Right lobe of liver (tissue), 6 donors: ENCODE measurements around the gene DYNLL2. TPM values are rescaled to one million over a fixed set of nuclear protein-coding genes. Genes with fewer than 3 reads are reported as not detected.

Experiments used
- ATAC-seq, 4 donors: fragments of 200-7000 bp; cut with Tn5 transposase; one replicate each; pipeline ENCODE4 v1.9.1; 2020; ENCODE audit warnings: mild to moderate bottlenecking in 4 of 4, moderate library complexity in 4 of 4
- DNase-seq, 3 donors: peaks; one replicate each; pipeline ENCODE4 v3.0.0-alpha.2; 2020
- H3K27ac ChIP-seq, 3 donors: fragments of 200-600 bp; one replicate each; pipeline ENCODE4 v1.8.0; 2022
- H3K27me3 ChIP-seq, 2 donors: fragments of 200-600 bp; one replicate each; pipeline ENCODE4 v1.8.0; 2022
- H3K36me3 ChIP-seq, 4 donors: fragments of 200-600 bp; sonication (generic) in 1 of 4; one replicate each; pipeline versions ENCODE4 v1.5.1 to v1.8.0; 2017 to 2022; ENCODE audit warnings: control low read depth in 1 of 4
- H3K4me1 ChIP-seq, 4 donors: fragments of 200-600 bp; sonication (generic) in 1 of 4; one replicate each; pipeline versions ENCODE4 v1.5.1 to v1.8.0; 2017 to 2022; ENCODE audit warnings: control low read depth in 1 of 4
- H3K4me3 ChIP-seq, 3 donors: fragments of 200-600 bp; one replicate each; pipeline ENCODE4 v1.8.0; 2022
- H3K9me3 ChIP-seq, 4 donors: fragments of 200-600 bp; sonication (generic) in 1 of 4; one replicate each; pipeline versions ENCODE4 v1.5.1 to v1.8.0; 2017 to 2022; ENCODE audit warnings: control low read depth in 1 of 4
- POLR2A ChIP-seq: fragments of 450-650 bp; IDR thresholded peaks from one replicate; pipeline ENCODE4 v1.6.1; 2017; ENCODE audit warnings: antibody characterized with exemption, mild to moderate bottlenecking
- WGBS: methylation state at CpG from one replicate; pipeline ENCODE4 v1.1.6; 2018; ENCODE audit warnings: low coverage, low lambda C conversion rate; ENCODE audit not compliant: insufficient coverage; ENCODE audit errors: missing lambda C conversion rate; 5-methylcytosine and 5-hydroxymethylcytosine counted together
- intact Hi-C, 2 donors: fragments of 100-400 bp; cut with DNase I; formaldehyde crosslinking; loops; one replicate each; pipeline versions ENCODE4 v1.11.2 to v1.14.1; 2022
- total RNA-seq, 6 experiments: library from RNA; depleted of rRNA in 2 of 6; stranded (reverse); fragments of >200 nt in 2 of 6; fragmentation: NEBNext Ultra II Directional in 3 of 6; extraction: Animal tissue kit (Norgen Biotek cat#: 25700) in 3 of 6; gene quantifications; one replicate each; pipeline versions ENCODE4 v1.1.0 to v1.2.4, GENCODE V29; 2016 to 2023
- TF ChIP-seq, protein P1 (sequence below), 4 donors: fragments of 200-600 bp in 3 of 4; fragments of 450-650 bp in 1 of 4; IDR thresholded peaks; one replicate each; pipeline versions ENCODE4 v1.5.1 to v1.8.0; 2016 to 2022; ENCODE audit warnings: antibody characterized with exemption in 4 of 4, mild to moderate bottlenecking in 2 of 4
- donor health status: DM: no; HTN: yes; CAD: no.
- donor health status: DM: no; HTN: no; CAD: no.
- donor health status: DM: no; HTN: no; CAD: no.
- donor health status: DM: no; HTN: yes; CAD: no.
- donor health status: DM: no; HTN: yes; CAD: no.

DYNLL2 gene
- total RNA-seq, 6 experiments from 2014 or later, result 13.3 to 28.7 (median 17.7) TPM

DNA sequence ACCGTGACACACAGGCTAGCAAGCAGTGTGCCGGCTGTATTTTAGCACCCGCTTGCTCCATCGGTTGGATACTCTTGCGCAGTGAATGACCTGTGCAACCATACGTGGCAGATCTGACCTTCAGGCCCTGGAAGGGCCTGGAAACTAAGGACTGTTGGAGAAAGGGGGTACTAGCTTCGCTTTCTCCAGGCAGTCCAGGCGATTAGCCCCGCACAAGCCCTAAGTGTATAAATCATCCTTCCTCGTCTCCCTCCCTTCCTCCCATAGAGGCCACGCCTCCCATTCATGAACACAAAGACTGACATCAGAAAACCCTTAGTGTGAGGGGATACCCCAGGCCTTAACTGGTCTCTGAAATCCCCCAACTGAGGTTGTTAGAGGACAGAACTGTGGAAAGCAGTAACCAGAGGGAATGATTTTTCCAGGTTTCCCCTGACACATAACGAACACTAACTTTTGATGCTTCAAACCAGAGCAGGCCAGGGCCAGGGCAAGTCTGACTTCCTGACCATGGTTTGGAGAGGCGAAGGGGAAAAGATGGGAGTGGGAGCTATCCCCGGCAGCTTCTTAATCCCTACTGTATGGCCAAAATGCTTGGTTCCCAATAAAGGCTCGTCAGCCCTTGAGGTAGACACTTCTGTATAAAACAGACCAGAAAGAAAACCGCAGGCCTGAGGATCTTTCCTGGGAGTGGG lies 1.4 kb upstream of the DYNLL2 start:
- Histone ChIP-seq H3K4me1 (peaks cover 0 to 16% (median 6%) of the 10 kb centered on the region in 4 donors), H3K36me3 (no peaks in the 10 kb centered on the region), H3K4me3 (no peak overlapping the region), H3K27me3 (no peaks in the 10 kb centered on the region), H3K9me3 (no peaks in the 10 kb centered on the region), H3K27ac (no peak overlapping the region)
- DNase-seq (no peak), ATAC-seq (no peak)
- no peak for TF ChIP-seq POLR2A
- TF ChIP-seq, protein P1, sequence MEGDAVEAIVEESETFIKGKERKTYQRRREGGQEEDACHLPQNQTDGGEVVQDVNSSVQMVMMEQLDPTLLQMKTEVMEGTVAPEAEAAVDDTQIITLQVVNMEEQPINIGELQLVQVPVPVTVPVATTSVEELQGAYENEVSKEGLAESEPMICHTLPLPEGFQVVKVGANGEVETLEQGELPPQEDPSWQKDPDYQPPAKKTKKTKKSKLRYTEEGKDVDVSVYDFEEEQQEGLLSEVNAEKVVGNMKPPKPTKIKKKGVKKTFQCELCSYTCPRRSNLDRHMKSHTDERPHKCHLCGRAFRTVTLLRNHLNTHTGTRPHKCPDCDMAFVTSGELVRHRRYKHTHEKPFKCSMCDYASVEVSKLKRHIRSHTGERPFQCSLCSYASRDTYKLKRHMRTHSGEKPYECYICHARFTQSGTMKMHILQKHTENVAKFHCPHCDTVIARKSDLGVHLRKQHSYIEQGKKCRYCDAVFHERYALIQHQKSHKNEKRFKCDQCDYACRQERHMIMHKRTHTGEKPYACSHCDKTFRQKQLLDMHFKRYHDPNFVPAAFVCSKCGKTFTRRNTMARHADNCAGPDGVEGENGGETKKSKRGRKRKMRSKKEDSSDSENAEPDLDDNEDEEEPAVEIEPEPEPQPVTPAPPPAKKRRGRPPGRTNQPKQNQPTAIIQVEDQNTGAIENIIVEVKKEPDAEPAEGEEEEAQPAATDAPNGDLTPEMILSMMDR (IDR thresholded peaks at IDR 0.05), result no peak
- intact Hi-C loops, result no loop called here
- WGBS, result 80% methylated on average over 7 of the region's 16 CpGs

DNA sequence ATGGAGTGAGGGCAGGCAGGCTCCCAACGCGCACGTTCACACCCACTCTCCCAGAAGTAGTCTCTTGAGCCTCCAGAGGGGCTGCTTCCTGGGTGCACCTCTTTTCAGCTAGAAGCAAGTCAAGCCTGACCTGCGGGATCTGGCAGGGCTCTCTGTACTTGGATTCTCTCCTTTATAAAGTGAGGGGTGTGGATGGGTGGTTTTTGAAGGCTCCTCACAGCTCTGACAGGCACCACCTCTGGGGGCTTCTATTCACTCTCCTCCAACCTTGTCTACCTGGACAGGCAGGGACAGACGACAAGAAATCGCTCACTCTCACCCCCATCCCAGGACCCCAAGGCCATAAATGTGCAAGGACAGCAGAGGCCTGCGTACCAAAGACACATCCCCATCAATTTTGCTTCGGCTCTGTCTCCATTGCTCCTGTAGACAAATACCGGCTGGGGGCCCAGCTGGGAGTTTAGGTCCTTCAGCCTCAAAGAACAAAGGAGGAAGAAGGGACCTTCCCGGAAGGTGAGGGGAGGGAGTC lies 814 bp upstream of the DYNLL2 start:
- DNase-seq (no peak), ATAC-seq (no peak)
- TF ChIP-seq, protein P1 (IDR thresholded peaks at IDR 0.05), result no peak
- TF ChIP-seq POLR2A, result no peak
- intact Hi-C loops, result no loop called here
- Histone ChIP-seq H3K4me1 (peaks cover 0 to 16% (median 6%) of the 10 kb centered on the region in 4 donors), H3K36me3 (peaks cover 0 to 3% (median 0%) of the 10 kb centered on the region in 4 donors), H3K27me3 (no peaks in the 10 kb centered on the region), H3K27ac (peak overlapping the region in 2 of 3 donors; percentile 53 to 86), H3K4me3 (peak overlapping the region in 1 of 3 donors; percentile 13), H3K9me3 (no peaks in the 10 kb centered on the region)
- 85% methylated on average over 3 of the region's 10 CpGs for WGBS

GRCh38 chr17:58083491-58084316 lies 485 bp downstream of the DYNLL2 start:
- intact Hi-C loops, result no loop called here
- DNase-seq (peak; percentile 66 to 76 (median 75)), ATAC-seq (peak; percentile 64 to 70 (median 66))
- no peaks in the 10 kb centered on the region for H3K9me3 ChIP-seq
- WGBS, result 0% methylated on average over 7 of the region's 92 CpGs
- peak overlapping the region; percentile 94 to 98 (median 96) for H3K4me3 ChIP-seq
- peak overlapping the region; percentile 84 to 93 (median 86) for H3K27ac ChIP-seq
- H3K4me1 ChIP-seq, result peaks cover 0 to 16% (median 6%) of the 10 kb centered on the region in 4 donors
- H3K36me3 ChIP-seq, result peaks cover 0 to 8% (median 0%) of the 10 kb centered on the region in 4 donors
- no peaks in the 10 kb centered on the region for H3K27me3 ChIP-seq
- TF ChIP-seq POLR2A, result peak; percentile 49
- TF ChIP-seq, protein P1 (IDR thresholded peaks at IDR 0.05), result no peak

DNA sequence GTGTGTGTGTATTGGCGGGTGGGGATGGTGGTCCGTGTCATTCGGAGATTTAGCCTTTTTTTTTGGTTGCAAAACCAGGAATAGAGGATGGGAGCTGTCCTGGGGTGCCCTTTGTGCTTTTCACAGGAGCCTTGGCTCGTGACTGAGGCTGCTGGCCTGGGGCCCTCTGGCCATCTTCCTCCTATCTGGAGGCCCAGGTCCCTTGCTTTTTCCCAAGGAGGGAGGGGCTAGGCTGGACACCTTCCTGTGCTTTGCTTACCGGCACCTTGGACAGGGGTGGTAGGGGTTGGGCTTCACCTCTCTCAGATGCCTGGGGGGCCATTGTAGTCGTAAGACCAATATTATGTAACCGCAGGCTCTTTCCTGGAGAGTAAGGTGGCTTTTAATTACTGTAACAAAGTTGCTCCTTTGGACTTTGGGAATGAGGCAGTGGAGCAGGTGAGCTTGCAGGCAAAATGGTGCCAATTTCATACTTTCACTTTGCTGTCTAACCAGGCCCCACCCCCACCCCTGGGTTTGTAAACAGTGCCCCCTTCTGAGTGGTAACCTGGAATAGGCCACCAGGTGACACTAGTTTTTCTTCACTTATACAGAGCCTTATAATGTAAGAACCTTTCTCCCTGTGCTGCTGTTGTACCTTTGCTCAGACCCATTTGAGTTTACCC lies 1.2 kb downstream of the DYNLL2 start:
- Histone ChIP-seq H3K27ac (peak overlapping the region; percentile 84 to 93 (median 86)), H3K36me3 (peaks cover 0 to 15% (median 5%) of the 10 kb centered on the region in 4 donors), H3K4me3 (peak overlapping the region; percentile 94 to 98 (median 96)), H3K27me3 (no peaks in the 10 kb centered on the region), H3K4me1 (peaks cover 0 to 16% (median 6%) of the 10 kb centered on the region in 4 donors), H3K9me3 (no peaks in the 10 kb centered on the region)
- peak; percentile 37 to 57 (median 46) for ATAC-seq
- DNase-seq, result peak in 2 of 3 donors; percentile 78 to 81
- 0% methylated on average over 3 of the region's 7 CpGs for WGBS
- intact Hi-C loops, result no loop called here
- TF ChIP-seq, protein P1 (IDR thresholded peaks at IDR 0.05), result peak in 3 of 4 donors; percentile 6 to 22 (median 8)
- TF ChIP-seq POLR2A, result no peak
